HK-2 (cell line): ENCODE results near the gene MUC13.
"Not testable (repeated sequence)": the region's sequence is repeated elsewhere in the genome, so short reads cannot be mapped to it uniquely, and the experiment has no call there.

Experiments
- DNase-seq: peaks from one replicate; pipeline ENCODE4 v3.0.0-alpha.2; 2018; ENCODE audit not compliant: unreplicated experiment

Gene MUC13, protein sequence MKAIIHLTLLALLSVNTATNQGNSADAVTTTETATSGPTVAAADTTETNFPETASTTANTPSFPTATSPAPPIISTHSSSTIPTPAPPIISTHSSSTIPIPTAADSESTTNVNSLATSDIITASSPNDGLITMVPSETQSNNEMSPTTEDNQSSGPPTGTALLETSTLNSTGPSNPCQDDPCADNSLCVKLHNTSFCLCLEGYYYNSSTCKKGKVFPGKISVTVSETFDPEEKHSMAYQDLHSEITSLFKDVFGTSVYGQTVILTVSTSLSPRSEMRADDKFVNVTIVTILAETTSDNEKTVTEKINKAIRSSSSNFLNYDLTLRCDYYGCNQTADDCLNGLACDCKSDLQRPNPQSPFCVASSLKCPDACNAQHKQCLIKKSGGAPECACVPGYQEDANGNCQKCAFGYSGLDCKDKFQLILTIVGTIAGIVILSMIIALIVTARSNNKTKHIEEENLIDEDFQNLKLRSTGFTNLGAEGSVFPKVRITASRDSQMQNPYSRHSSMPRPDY

DNA sequence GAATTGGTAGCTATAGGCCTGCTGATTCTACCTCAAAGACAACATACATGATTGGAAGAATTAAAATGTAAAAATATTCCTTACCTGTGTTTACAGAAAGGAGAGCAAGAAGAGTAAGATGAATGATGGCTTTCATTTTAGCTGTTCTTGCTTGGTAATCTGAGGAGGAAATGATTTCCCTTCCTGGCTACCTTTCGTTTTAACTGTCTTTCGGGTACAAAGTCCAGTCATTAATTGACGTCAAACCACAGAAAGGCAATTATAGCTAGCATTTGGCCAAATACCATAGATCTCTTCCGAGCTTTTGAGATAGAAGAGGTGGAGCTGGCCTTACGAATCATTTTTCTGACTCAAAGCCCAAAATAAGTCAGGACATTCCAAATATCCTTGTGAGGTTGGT is at the start of gene MUC13:
Gene MUC13, minus strand, starts transcription at position 175 of the 400 bp plus-strand sequence. Its CDS starts 39 bp downstream, at position 136.
- no peak for DNase-seq

DNA sequence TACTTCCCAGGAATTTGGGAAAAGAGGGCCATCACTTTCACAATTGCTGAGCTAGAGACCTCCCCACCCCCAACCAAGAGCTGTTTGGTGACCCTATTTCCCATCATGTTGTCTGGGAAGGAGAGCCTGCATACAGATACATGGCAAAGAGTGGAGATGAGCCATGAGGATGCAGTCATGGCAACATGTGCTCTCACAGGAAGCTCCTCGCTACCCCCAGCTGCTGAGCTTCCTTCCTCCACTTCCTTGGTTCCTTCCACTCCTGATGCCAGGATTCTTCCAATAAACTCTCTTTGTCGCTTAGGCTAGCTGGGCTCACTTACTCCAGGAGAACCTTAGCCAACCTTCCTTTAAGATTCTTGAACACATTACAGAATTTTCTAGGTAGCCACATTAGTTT is 48.3 kb upstream of the MUC13 start:
- DNase-seq: no peak

DNA sequence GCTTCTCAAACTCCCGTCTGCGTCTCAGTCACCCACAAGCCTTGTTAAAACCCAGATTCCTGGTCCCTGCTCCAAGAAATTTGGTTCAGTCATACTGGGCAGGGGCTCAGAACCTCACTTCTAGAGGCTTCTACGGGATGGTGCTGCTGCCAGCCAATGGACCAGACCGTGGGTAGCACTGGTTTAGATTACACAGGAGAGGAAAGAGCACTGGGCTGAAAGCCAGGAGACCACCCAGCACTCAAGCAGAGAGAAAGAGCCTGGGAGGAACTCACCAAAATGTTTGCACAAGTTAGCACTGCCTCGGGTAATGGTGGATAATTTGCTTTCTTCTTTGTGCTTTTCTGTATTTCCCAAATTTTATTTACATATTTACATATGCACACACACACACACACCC is 46.9 kb upstream of the MUC13 start:
- no peak for DNase-seq

DNA sequence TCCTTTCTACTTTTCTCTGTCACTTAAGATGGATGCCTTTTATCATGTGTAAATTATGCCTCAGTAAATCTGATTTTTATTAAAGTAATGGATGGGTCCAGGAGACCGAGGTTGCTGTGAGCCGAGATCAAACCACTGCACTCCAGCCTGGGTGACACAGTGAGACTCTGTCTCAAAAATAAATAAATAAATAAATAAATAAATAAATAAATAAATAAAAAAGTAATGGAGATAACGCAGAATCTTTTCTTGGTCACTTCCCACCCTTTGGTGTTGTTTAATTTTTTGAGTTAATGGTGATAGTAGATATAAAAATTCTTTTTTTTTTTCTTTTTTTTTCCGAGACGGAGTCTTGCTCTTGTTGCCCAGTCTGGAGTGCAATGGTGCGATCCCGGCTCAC is 44.1 kb upstream of the MUC13 start:
- no peak for DNase-seq

DNA sequence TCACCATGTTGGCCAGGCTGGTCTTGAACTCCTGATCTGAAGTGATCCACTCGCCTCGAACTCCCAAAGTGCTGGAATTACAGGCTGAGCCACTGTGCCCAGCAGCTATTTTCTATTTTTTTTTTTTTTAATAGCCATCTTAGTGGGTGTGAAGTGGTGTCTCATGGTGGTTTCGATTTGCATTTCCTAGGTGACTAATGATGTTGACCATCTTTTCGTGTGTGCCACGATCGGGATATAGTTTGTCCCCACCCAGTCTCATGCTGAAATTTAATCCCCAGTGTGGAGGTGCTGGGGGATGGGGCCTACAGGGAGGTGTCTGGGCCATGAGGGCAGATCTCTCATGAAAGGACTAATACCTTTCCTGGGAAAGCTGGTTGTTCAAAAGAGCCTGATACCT is 41.8 kb upstream of the MUC13 start:
- no peak for DNase-seq

DNA sequence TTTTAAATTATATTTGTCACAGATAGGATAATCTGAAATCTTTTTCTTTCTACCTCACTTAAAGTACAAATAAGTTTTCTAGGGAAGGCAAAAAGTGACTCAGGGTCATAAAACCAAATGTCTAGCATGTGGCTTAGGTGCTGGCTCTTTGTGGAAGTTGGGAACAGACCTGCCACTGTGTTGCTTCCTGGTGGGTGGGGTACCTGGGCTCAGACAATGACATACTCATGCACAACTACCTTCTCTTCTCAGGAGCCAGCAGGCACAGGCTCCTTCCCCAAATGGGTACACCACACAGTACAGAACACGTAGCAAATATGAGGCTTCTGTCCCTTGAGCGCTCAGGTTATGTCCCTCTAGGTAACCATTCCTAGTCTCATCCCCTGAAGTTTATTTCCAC is 40.1 kb upstream of the MUC13 start:
- DNase-seq: no peak

DNA sequence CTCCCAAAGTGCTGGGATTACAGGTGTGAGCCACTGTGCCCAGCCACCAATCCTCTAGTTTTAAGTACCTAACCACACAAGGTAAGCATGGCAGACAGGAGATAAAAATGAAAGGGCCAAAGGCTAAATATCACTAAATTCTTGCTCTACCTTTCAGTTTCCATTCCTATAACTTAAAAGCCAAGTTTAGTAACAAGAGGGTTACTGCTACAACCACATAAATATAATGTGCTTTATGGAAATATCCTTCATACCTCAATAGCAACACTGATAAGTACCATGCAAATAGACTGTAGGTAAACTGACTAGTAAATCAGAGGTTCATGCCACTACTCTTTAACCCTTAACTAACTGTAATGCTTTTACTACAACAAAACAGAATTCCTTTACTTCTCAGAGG is 38.7 kb upstream of the MUC13 start:
- DNase-seq: no peak

DNA sequence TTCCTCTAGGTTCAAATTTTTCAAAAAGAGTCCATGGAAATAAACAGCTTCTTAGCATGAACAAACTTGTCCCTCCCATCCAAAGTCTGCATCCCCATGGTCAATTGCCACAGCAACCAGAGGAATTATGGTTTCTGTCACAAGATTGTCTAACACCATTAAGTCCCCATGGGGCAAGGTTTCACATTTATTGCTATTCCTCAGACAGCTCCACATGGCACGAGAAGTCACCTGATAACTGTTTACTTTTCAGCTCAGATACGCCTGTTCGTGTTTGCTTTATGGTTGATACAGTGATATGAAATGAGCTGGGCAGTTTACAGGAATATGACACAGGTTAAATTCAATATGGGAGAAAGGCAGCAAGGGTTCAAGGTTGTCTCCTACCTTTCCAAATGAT is 37.9 kb upstream of the MUC13 start:
- no peak for DNase-seq

DNA sequence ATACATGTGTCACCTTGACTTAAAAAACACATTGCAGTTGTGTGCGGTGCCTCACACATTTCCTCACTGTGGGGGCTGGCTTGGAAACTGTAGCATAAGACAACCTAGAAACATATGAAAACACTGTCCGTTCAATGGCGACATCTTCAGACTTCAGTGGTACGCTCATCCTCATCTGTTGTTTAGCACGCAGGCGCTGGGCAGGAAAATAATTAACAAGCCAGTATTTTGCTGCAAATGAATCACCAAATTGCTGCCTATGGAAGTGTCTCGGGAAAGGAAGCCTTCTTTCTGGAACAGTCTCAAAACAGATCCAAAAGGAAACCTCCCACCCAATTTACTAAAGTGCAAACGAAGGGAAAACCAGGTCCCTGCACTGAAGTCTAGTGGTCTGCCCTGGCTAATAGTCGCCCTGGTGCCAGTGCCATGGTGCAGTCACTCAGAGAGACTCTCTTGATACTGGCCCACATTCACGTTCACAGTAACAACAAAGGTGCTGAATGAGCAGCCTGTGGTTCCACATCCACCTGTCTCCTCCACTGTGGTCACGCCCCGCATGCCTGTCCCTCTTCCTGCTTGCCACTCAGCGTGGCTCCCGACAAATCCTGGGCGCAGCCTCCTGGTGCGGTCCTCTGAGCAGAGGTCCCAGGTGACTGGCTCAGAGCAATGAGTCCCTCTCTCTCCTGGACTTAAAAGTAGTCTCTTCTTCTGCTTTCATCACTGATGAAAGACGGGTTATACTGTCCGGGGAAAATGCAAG is 35.6 kb upstream of the MUC13 start:
- no peak for DNase-seq

DNA sequence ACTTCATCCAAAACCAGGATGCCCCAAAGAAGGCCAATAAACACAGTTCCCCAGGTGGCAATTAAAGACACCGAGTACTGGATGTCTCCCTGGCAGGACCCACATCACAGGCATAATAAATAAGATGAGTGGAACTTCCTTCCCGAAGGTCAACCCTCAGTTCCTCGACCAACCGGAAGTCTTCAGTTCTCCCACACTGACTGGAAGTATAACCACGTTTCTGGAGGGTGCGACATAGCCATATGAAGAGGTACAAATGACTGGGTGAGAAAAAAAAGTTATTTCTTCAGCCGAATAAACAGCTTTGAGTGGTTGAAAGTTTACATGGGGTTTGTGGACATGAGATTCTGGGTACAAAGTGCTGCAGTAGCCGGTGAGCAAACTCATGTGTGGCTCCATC is 34.6 kb upstream of the MUC13 start:
- DNase-seq: no peak

DNA sequence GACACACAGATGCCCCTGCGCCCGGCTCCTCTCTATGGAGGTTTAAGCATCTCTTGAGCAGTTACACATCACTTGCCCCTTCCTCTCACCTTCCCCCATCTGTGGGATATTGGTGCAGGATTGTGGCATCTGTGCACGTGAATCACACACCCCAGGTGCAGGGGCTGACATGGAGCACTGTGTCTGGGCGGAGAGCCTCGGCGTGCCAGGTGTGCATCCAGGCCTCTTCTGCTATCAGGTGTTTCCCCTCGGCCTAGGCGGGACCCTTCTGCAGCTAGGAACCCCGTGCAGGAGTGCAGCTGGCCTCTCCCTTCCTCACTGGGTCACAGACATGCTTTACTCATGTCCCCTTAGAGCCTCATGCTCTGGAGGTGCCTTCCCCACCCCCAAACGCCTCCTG is 33.4 kb upstream of the MUC13 start:
- no peak for DNase-seq

DNA sequence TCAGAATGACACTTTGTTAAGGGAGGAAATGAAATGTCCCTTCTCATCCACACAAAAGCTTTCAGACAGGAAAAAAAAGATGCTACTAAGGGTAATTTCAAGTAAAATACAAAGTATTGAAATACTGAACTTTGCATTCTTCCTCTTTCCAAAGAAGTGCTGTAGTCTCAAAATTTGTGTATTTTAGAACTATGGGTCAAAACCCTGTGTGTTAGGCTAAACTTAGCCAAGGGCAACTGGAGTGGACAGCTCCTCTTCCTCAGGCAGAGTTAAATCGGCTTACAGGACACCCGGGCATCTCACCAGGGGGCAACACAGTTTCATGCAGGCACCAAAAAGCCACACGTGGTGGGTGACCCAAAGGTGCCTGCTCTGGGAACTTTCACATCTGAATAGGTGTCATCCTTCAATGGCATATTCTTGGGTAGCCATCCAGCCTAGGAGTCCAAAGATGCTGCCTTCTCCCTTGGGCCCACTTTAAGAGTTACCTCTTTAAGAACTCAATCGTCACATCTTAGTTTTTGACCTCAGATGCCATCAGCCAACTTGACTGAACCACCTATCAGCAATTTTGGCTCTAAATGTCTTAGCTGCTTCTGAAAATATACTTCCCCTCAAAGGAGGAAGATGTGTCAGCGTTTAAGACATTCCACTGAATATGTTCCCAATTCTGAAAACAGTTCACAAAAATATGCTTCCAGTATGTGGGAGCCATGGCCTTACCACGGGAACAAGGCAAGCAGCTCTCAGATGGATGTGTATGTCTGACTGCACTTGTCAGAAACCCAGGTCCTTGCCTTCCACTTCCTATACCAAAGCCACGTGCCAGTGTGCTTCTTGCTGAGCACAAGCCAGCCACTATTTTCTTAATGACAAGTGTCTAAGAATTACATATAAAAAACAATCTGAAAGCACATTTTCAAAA is 32.2 kb upstream of the MUC13 start:
- DNase-seq: no peak

DNA sequence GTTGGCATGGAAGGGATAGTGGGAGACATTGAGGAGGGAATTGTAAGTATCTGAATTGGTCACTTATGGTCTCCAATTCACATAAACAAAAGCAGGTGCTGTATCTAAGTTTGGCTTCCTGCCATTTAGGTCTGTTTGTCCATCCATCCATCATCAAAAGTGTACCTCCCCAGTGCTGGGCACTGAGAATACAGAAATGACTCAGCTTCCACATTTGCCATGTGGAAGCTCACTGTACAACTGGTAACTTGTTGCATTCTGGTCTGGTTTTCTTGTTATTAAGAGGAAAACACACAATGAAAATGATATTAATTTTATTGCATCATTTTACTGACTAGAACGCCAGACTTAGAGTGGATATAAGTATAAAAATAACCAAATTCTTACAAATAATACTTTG is 30.9 kb upstream of the MUC13 start:
- DNase-seq: no peak

DNA sequence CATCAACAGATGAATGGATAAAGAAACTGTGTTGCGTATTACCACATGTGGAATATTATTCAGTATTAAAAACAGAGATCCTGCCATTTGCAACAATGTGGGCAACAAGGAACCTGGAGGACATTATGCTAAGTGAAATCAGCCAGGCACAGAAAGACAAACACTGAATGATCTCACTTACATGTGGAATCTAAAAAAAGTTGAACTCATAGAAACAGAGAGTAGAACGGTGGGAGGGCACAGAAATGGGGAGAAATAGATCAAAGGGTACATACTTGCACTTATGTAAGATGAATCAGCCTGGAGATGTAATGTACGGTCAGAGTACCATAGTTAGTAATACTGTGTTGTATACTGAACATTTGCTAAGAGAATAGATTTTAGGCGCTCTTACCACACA is 29.8 kb upstream of the MUC13 start:
- DNase-seq: no peak

DNA sequence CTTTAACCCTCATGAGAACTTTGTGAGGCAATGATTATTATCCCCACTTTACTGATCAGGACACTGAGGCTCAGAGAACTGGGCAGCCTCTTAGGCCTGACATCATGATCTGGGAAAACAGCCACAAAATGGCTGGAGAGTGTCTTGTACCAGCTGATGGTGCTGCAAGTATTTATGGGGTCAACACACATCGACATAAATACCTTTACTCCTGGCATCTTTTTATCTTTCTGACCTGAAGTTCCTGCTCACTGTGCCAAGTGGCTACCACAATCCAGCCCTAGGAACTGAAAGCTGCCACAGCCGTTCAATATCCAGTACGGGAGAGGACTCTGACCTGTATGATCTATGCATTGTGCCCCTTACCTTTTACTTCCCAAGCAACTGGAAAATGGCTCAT is 29.2 kb upstream of the MUC13 start:
- no peak for DNase-seq

DNA sequence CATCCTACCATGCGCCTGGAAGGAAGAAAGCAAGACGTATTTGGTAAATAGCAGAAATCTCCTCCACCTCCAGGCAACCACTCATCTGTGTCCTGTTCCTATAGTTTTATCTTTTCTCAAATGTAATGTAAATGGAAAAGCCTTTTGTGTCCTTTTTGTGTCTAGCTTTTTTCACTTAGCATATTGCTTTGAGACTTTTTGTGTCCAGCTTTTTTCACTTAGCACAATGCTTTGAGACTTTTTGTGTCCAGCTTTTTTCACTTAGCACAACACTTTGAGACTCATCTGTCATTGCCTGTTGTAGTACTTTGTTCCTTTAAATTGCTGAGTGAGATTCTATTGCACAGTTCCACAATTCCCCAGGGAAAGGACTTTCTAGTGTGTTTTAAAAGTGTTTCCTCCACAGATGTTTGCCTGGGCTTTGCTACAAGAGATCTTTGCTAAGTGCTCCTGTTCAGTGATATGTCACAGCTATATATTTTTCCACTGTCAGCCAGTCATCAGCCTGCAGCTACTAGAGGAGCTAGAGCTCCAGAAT is 27.9 kb upstream of the MUC13 start:
- no peak for DNase-seq

DNA sequence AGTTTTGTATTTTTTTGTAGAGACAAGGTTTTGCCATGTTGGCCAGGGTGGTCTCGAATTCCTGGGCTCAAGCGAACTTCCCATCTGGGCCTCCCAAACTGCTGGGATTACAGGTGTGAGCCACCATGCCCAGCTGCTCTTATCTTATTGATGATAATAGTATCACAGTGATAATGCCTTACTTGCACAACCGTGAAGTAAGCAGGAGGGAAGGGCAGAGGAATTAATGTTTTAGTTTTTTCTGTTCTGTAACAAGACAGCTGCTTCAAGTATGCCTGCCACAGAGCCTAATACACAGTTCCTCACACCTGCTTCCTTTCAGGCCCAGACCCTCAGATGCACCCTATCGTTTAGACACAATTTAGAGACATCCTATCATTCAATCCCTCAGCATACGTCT is 26.1 kb upstream of the MUC13 start:
- no peak for DNase-seq

DNA sequence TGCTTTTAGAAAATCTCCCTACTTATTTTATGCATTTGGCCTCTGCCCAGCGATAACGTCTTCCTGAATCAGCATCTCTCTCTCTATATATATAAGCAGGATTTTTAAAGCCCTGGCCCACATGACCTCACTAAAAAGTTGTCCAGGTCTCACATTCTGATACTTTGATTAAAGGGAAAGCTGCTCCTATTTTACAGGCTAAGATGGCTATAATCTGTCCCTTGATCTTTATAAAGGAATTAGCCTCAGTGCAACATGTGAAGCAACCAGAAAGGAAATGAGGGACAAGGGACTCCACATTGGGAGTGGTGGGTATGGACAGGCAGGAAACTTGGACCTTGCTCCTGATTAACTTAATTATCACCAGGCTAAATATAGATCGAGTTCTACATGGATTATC is 25.6 kb upstream of the MUC13 start:
- DNase-seq: no peak

DNA sequence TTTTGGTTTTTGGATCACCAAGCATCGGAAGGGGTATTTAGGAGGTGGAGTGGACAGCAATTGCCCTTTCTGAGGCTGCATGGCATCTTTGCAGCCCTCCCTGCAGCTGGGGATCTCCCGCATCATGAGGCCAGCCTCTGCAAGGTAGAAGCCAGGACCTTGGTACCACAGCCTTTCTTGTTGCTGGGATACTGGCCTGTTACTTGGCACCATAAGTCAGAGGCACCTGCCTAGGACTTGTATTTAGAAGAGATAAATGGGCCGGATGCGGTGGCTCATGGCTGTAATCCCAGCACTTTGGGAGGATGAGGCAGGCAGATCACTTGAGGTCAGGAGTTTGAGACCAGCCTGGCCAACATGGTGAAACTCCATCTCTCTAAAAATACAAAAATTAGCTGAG is 23.4 kb upstream of the MUC13 start:
- not testable (repeated sequence) for DNase-seq

DNA sequence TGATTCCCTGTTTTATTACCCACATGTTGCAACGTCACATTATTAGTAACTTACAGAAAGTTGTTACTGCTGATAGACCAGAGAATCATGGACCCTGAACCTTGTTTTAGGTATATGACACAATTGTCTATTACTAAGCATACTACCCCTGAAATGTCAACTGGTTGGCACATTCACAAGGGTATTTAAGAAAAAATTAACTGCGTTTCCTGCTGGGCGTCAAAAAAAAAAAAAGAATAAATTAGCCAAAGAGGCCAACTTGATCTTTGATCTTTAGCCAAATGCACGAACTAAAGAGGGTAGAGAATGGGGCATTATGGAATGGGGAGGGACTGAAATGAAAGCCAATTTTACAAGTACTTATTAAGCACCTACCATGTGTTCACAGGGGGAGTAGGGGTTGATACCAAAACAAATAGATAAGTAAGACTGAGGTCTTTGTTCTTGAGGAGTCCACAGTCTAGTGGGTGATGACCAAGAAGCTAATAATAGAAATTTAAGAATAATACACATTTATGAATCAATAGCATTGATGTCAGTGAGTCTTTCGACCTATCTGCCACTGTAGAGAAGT is 17.8 kb upstream of the MUC13 start:
- no peak for DNase-seq

DNA sequence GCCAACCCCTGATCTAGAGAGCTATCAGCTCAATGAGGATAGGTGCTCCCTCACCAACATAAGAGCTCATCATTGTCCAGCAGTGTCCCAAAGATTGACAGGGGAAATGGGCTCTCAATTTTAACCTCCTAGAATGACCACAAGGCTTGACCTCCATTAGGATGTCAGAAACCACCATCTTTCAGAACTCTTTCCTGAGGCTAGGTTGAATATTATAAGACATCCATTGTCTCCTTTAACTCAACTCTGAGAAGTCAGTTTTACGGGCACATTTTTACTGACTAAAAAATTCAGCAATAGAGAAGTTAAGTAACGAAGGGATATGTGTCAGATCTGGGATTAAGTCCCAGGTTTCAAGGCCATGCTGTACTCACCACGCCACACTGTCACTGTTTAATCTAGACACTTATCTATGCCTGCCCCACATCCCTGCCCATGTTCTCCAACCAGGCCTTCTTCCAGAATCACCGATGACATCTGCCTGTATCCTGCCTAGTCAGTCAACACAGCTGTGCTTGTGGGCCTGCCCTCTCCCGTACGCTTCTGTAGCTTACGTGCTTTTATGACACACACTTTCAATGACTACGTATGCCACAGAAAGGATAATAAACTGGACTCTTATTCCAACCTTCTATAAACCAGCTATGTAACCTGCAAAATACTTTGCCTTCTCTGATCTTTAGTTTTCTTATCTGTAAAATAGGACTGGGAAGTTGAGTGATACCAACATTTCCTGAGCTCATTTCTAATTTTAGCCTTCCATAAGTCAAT is 17.1 kb upstream of the MUC13 start:
- DNase-seq: no peak
